Neuronal stem cell (in vitro differentiated cells): ENCODE data around the gene RER1.

Experiments used
- DNase-seq: peaks from one replicate; pipeline ENCODE4 v3.0.0-alpha.2; 2013; ENCODE audit warnings: low spot score
- H2AFZ ChIP-seq: one replicate; pipeline ENCODE4 v1.6.1; 2013; ENCODE audit warnings: mild to moderate bottlenecking, low read length, inconsistent platforms
- H2AK5ac ChIP-seq: 2 replicates; pipeline ENCODE4 v1.6.1; 2013; ENCODE audit warnings: low read depth, mild to moderate bottlenecking, inconsistent platforms, low read length, moderate library complexity, mixed read lengths
- H2BK120ac ChIP-seq: 2 replicates; pipeline ENCODE4 v1.6.1; 2013; ENCODE audit warnings: low read depth, mild to moderate bottlenecking, inconsistent platforms, low read length, moderate library complexity, mixed read lengths
- H2BK12ac ChIP-seq: one replicate; pipeline ENCODE4 v1.6.1; 2013; ENCODE audit warnings: low read length, inconsistent platforms
- H2BK15ac ChIP-seq: 2 replicates; pipeline ENCODE4 v1.6.1; 2013; ENCODE audit warnings: mild to moderate bottlenecking, low read length, inconsistent platforms, mixed read lengths
- H2BK5ac ChIP-seq: one replicate; pipeline ENCODE4 v1.6.1; 2013; ENCODE audit warnings: inconsistent platforms, mild to moderate bottlenecking, low read length, moderate library complexity
- H3K14ac ChIP-seq: one replicate; pipeline ENCODE4 v1.6.1; 2013; ENCODE audit warnings: low read length, inconsistent platforms
- H3K18ac ChIP-seq: 2 replicates; pipeline ENCODE4 v1.6.1; 2013; ENCODE audit warnings: low read length, inconsistent platforms
- H3K23ac ChIP-seq: 2 replicates; pipeline ENCODE4 v1.6.1; 2013; ENCODE audit warnings: low read depth, mild to moderate bottlenecking, mixed read lengths, low read length, inconsistent platforms; ENCODE audit not compliant: poor library complexity
- H3K27ac ChIP-seq: replicated peaks from 3 replicates; pipeline ENCODE4 v1.5.1; 2013; ENCODE audit warnings: low read length, inconsistent platforms
- H3K27me3 ChIP-seq, 3 experiments: 2 replicates each; pipeline ENCODE4 v1.6.1; 2013; ENCODE audit warnings: low read length in 3 of 3, mild to moderate bottlenecking in 2 of 3, inconsistent platforms in 1 of 3, low read depth in 1 of 3, mixed read lengths in 1 of 3, moderate library complexity in 1 of 3; ENCODE audit not compliant: control insufficient read depth in 3 of 3, insufficient read depth in 3 of 3
- H3K36me3 ChIP-seq, 2 donors: replicated peaks in 1 of 2; 2 replicates each; pipeline ENCODE4 v1.6.1; 2013; ENCODE audit warnings: low read length in 2 of 2; ENCODE audit not compliant: control insufficient read depth in 2 of 2, insufficient read depth in 2 of 2
- H3K4ac ChIP-seq: 2 replicates; pipeline ENCODE4 v1.6.1; 2013; ENCODE audit warnings: inconsistent platforms, mild to moderate bottlenecking, low read length, moderate library complexity
- H3K4me1 ChIP-seq, 2 donors: 1 replicate in 1 of 2; 2 replicates in 1 of 2; pipeline ENCODE4 v1.6.1; 2013; ENCODE audit warnings: low read length in 2 of 2, low read depth in 1 of 2; ENCODE audit not compliant: control insufficient read depth in 2 of 2, insufficient read depth in 1 of 2
- H3K4me2 ChIP-seq: one replicate; pipeline ENCODE4 v1.6.1; 2013; ENCODE audit warnings: mild to moderate bottlenecking, low read length, inconsistent platforms; ENCODE audit not compliant: insufficient read depth, poor library complexity, severe bottlenecking
- H3K4me3 ChIP-seq, 2 donors: 2 replicates each; pipeline ENCODE4 v1.5.1; 2013; ENCODE audit warnings: low read length in 2 of 2, mild to moderate bottlenecking in 2 of 2, inconsistent platforms in 1 of 2, moderate library complexity in 1 of 2
- H3K79me1 ChIP-seq: one replicate; pipeline ENCODE4 v1.6.1; 2013; ENCODE audit warnings: low read depth, mild to moderate bottlenecking, inconsistent platforms, low read length, moderate library complexity
- H3K9ac ChIP-seq: one replicate; pipeline ENCODE4 v1.6.1; 2013; ENCODE audit warnings: mild to moderate bottlenecking, low read depth, low read length, inconsistent platforms; ENCODE audit not compliant: poor library complexity
- H3K9me3 ChIP-seq, 2 donors: replicated peaks in 1 of 2; 2 replicates each; pipeline versions ENCODE3 to v1.6.1; 2013; ENCODE audit warnings: low read length in 2 of 2, mild to moderate bottlenecking in 2 of 2, inconsistent platforms in 1 of 2, low read depth in 1 of 2, mixed read lengths in 1 of 2, moderate library complexity in 1 of 2; ENCODE audit not compliant: control insufficient read depth in 2 of 2, insufficient read depth in 1 of 2
- H4K8ac ChIP-seq: one replicate; pipeline ENCODE4 v1.6.1; 2013; ENCODE audit warnings: low read depth, mild to moderate bottlenecking, inconsistent platforms, low read length, moderate library complexity
- H4K91ac ChIP-seq: one replicate; pipeline ENCODE4 v1.6.1; 2013; ENCODE audit warnings: low read length, low read depth, mild to moderate bottlenecking, inconsistent platforms; ENCODE audit not compliant: poor library complexity
- WGBS, 2 donors: extraction: QIAGEN DNeasy Blood & Tissue Kit; methylation state at CpG; one replicate each; pipeline ENCODE4 v1.1.7; 2013; ENCODE audit warnings: missing lambda C conversion rate in 2 of 2, mixed read lengths in 1 of 2; ENCODE audit not compliant: insufficient read length in 2 of 2, insufficient replicate concordance in 1 of 2; ENCODE audit errors: extremely low coverage in 2 of 2; 5-methylcytosine and 5-hydroxymethylcytosine counted together

Gene RER1

GRCh38 chr1:2348346-2349325 lies 43.0 kb upstream of the RER1 start:
- Histone ChIP-seq H4K8ac (no peak overlapping the region), H3K4ac (peak overlapping the region; percentile 95), H3K4me2 (no peak overlapping the region), H2BK12ac (peak overlapping the region; percentile 98), H3K4me3 (peak overlapping the region in 1 of 2 donors; percentile 42), H3K9ac (peak overlapping the region; percentile 87), H2AFZ (peak overlapping the region; percentile 43), H3K27ac (peak overlapping the region; percentile 24), H3K79me1 (peaks cover 2% of the 10 kb centered on the region), H2BK5ac (peak overlapping the region; percentile 88), H3K23ac (peak overlapping the region; percentile 98), H3K18ac (peak overlapping the region; percentile 97), H3K27me3 (no peaks in the 10 kb centered on the region), H4K91ac (peak overlapping the region; percentile 68), H2BK15ac (peak overlapping the region; percentile 40), H2BK120ac (peak overlapping the region; percentile 65), H3K4me1 (peaks cover 26% of the 10 kb centered on the region in 2 donors), H3K14ac (peak overlapping the region; percentile 99), H2AK5ac (peak overlapping the region; percentile 96), H3K9me3 (peaks cover 0 to 2% of the 10 kb centered on the region in 2 donors), H3K36me3 (no peaks in the 10 kb centered on the region)
- no peak for DNase-seq
- WGBS, 2 donors, result no CpG with 5 or more reads among the region's 59 CpGs

GRCh38 chr1:2349806-2350205 lies 41.8 kb upstream of the RER1 start:
- no peak overlapping the region for H3K4me2 ChIP-seq
- no peak overlapping the region for H4K8ac ChIP-seq
- no peaks in the 10 kb centered on the region for H3K36me3 ChIP-seq
- peaks cover 2% of the 10 kb centered on the region for H3K79me1 ChIP-seq
- H3K9ac ChIP-seq, result no peak overlapping the region
- H3K4ac ChIP-seq, result no peak overlapping the region
- H2BK120ac ChIP-seq, result no peak overlapping the region
- H3K27ac ChIP-seq, result no peak overlapping the region
- no peak overlapping the region for H2BK12ac ChIP-seq
- no peak overlapping the region for H3K18ac ChIP-seq
- H3K4me3 ChIP-seq, result no peak overlapping the region
- H4K91ac ChIP-seq, result no peak overlapping the region
- no peak for DNase-seq
- no peak overlapping the region for H2AK5ac ChIP-seq
- H3K9me3 ChIP-seq, result peaks cover 0 to 2% of the 10 kb centered on the region in 2 donors
- no CpG with 5 or more reads among the region's 9 CpGs for WGBS, 2 donors
- no peak overlapping the region for H2BK5ac ChIP-seq
- peaks cover 26% of the 10 kb centered on the region in 2 donors for H3K4me1 ChIP-seq
- H2AFZ ChIP-seq, result no peak overlapping the region
- peaks cover 0 to 2% (median 0%) of the 10 kb centered on the region in 3 experiments for H3K27me3 ChIP-seq
- no peak overlapping the region for H3K14ac ChIP-seq
- H2BK15ac ChIP-seq, result no peak overlapping the region
- no peak overlapping the region for H3K23ac ChIP-seq

DNA sequence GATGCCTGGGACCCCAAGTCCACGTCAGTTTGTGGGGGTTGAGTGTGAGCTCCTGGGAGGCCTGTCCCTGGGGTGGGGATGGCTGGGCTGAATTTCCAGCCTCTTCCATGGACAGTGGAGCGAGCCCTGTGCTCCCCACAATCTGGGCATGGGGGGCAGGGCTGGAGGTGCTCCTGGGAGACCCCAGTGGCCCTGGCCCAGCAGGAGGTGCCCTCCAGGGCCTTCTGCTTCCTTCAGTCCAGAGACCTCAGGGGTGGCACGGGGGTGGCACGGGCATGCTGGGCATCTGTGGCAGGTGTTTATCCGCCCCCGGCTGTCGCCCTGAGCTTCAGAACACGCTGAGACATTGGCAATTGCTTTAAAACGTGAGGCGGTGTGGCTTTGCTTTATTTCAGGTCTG lies 41.1 kb upstream of the RER1 start:
- Histone ChIP-seq H2BK5ac (peak overlapping the region; percentile 84), H3K4me3 (no peak overlapping the region), H2BK12ac (peak overlapping the region; percentile 94), H4K8ac (no peak overlapping the region), H3K4ac (no peak overlapping the region), H3K4me1 (peaks cover 26% of the 10 kb centered on the region in 2 donors), H2AK5ac (peak overlapping the region; percentile 94), H3K23ac (no peak overlapping the region), H3K14ac (peak overlapping the region; percentile 97), H3K9me3 (peaks cover 0 to 2% of the 10 kb centered on the region in 2 donors), H3K27ac (peak overlapping the region; percentile 44), H3K18ac (peak overlapping the region; percentile 96), H3K4me2 (no peak overlapping the region), H3K9ac (peak overlapping the region; percentile 64), H3K79me1 (peaks cover 2% of the 10 kb centered on the region), H2BK120ac (no peak overlapping the region), H2BK15ac (no peak overlapping the region), H2AFZ (no peak overlapping the region), H3K36me3 (no peaks in the 10 kb centered on the region), H3K27me3 (peaks cover 0 to 2% (median 0%) of the 10 kb centered on the region in 3 experiments), H4K91ac (no peak overlapping the region)
- WGBS, 2 donors, result no CpG with 5 or more reads among the region's 10 CpGs
- no peak for DNase-seq
